ENCODE results near the gene TLE1. TPM values are rescaled to one million over a fixed set of nuclear protein-coding genes. Genes with fewer than 3 reads are reported as not detected.
"Not testable (repeated sequence)": the region's sequence is repeated elsewhere in the genome, so short reads cannot be mapped to it uniquely, and the experiment has no call there.

The TLE1 gene
- total RNA-seq (2014; rRNA removed; shearing (Covaris generic)) = 11.3 and 22.0 TPM in 2 replicates

DNA sequence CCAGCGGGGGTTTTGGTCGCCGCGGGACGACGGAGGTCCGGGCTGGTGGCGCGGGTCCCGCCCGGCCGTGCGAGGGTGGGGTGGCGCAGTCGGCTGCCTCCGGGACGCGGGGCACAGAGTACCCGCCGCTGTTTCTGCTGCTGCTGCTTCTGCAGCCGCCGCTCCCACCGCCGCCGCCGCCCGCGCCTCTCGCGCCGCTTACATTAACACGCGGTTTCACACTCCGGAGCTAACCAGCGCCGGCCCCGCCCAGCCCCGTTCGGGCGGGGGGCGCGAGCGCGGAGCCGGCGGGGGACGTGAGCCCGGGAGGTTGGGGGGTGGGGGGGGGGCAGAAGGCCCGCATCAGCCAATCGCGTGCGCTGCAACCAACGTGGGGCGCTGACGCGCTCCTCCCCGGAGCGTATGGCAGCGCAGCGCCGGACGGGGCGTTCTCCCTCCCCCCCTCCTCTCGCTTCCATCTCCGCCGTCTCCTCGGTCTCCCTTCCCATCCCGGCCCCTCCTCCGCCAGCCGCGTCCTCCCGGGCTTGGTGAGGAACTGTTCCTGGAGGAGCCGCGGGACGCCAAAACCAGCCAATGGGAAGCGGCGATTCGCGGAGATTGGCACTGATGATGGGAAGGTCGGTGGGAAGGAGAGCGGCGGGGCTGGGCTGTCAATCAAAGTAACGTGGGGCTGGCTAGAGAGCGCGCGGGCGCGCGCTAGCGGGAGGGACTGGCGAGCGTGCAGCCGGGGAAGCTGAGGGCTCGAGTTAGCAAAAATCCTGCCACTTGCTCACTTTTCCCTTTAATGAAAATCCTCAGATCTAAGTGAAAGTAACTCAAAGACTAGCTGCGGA lies at the start of gene TLE1:
Gene TLE1 (minus strand): TSS at position 205 of the 833 bp plus-strand sequence. CDS start 1,307 bp downstream, outside the sequence.
- DNase-seq (ENCODE audit: low read depth in 1 of 2, low spot score in 2 of 2) = peak; percentile 98 to 100
- H3K36me3 ChIP-seq = peaks cover 11% of the 10 kb centered on the region

DNA sequence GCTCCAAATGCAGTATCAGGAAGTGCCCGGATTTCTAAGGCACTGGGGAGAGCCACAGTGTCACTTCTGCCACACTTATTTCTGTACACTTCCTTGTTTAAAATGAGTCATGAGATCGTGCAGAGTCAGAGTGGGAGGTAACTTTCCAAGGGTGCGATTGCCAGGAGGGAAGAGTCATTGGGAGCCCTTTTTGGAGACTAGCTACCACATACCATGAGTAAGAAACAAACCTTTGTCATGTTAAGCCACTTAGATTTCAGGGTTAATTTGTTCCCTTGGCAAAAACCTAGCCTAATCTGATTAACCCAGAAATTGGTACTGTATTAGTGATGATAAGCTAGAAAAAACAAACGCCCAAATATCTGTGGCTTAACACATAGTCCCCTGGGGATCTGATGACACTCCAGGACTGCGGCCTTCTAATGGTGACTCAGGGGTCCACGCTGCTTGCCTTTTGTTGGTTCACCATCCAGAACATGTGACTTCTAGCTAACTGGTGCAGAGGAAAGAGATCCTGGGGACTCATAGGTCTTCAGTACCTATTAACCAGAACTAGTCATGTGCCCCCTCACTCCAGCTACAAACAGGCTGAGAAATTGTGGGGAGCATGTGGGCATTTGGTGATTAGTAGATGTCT lies 48.6 kb upstream of the TLE1 start:
- H3K36me3 ChIP-seq = no peaks in the 10 kb centered on the region
- H3K9me3 ChIP-seq (replicated peaks) = no peaks in the 10 kb centered on the region
- H3K27me3 ChIP-seq (replicated peaks) = no peaks in the 10 kb centered on the region
- peak overlapping the region; percentile 65 for H3K27ac ChIP-seq
- H3K4me1 ChIP-seq (replicated peaks) = peaks cover 17% of the 10 kb centered on the region
- H3K4me3 ChIP-seq = no peak overlapping the region
- peak; percentile 83 to 88 for DNase-seq (ENCODE audit: low read depth in 1 of 2, low spot score in 2 of 2)

More for the DNA sequence above, at the start of gene TLE1:
- Histone ChIP-seq H3K27me3 (replicated peaks) (no peaks in the 10 kb centered on the region), H3K4me1 (replicated peaks) (peaks cover 34% of the 10 kb centered on the region), H3K27ac (peak within 1 kb of the TSS; percentile 61), H3K9me3 (replicated peaks) (no peaks in the 10 kb centered on the region), H3K4me3 (peak within 1 kb of the TSS; percentile 62)

- H3K27me3 ChIP-seq (replicated peaks); H3K9me3 ChIP-seq (replicated peaks); H3K36me3 ChIP-seq: not testable (repeated sequence)
Observed at GRCh38 chr9:81730498-81730897, 41.2 kb upstream of the TLE1 start.

DNA sequence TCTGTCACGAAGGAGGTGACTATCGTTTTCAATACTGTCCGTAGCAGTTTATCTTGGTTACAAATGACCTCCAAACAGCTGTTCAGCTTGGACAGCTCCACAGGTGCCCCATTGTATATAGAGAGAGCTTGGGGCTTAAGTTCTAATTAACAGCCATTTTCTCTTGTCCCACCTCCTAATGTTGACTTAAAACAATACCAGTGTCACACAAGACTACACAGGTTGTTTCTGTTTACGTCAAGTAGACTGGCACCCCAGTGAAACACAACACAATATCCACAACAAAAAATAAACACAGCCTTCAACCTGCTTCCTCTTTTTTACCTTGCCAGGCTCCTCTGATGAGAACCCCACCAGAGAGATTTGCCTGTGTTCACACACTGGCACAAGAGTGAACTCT lies 39.8 kb upstream of the TLE1 start:
- H3K4me3 ChIP-seq = no peak overlapping the region
- H3K9me3 ChIP-seq (replicated peaks) = no peaks in the 10 kb centered on the region
- no peaks in the 10 kb centered on the region for H3K4me1 ChIP-seq (replicated peaks)
- DNase-seq (ENCODE audit: low read depth in 1 of 2, low spot score in 2 of 2) = no peak
- H3K36me3 ChIP-seq = no peaks in the 10 kb centered on the region
- no peak overlapping the region for H3K27ac ChIP-seq
- no peaks in the 10 kb centered on the region for H3K27me3 ChIP-seq (replicated peaks)

More at GRCh38 chr9:81730498-81730897, 41.2 kb upstream of the TLE1 start:
- not testable (repeated sequence) for H3K4me3 ChIP-seq; DNase-seq (ENCODE audit: low read depth in 1 of 2, low spot score in 2 of 2); H3K27ac ChIP-seq; H3K4me1 ChIP-seq (replicated peaks)

DNA sequence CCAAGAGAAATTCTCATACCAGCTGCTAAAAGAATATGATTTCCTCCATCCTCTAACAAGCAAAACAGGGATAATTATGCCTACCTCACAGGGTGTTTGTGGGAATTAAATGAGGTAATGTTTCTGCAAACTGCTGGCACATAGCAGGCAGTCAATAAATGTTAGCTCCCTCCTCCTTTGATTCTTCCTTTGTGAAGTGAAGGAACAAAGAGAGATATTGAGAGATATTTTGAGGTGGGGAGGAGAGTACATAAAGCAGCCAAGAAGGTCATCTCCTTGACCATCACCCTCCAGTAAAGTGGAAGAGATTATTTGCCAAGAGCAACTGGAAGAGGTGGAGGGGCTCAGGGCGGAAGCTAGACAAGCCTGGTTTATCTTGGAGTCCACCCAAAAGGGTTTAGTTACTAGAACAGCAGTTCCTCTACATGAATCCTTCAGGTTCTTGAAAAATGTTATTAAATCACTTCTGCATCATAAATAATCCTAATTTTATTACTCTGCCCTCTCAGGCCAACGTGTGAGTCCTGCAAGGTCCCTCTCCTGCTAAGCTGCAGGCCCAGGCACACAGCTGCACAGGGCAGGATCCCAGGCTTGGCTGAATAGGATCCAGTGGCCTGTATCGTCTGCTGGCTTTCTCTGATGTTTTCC lies 35.0 kb upstream of the TLE1 start:
- no peaks in the 10 kb centered on the region for H3K27me3 ChIP-seq (replicated peaks)
- no peak overlapping the region for H3K4me3 ChIP-seq
- H3K4me1 ChIP-seq (replicated peaks) = no peaks in the 10 kb centered on the region
- no peaks in the 10 kb centered on the region for H3K9me3 ChIP-seq (replicated peaks)
- DNase-seq (ENCODE audit: low read depth in 1 of 2, low spot score in 2 of 2) = no peak
- H3K36me3 ChIP-seq = no peaks in the 10 kb centered on the region
- H3K27ac ChIP-seq = no peak overlapping the region

DNA sequence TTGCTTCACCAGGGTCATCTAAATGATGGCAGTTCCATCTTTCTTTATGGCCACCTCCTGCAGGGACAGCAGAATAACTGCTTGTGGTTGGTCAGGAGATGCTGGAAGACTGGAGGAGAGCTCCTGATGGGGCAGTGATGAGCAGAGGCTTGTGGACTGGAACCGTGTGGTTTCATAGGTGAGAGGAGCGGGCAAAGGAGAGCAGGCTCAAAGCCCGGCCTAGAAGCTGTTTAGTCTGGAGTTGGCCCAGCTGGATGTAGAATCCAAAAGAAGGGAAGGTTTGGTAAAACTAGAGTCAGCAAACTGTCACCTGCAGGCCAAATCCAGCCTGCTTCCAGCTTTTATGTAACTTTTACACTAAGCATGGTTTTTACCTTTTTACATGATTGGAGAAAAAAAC lies 32.9 kb upstream of the TLE1 start:
- H3K9me3 ChIP-seq (replicated peaks) = no peaks in the 10 kb centered on the region
- H3K4me1 ChIP-seq (replicated peaks) = peaks cover 4% of the 10 kb centered on the region; the same call in 1 of the 2 replicates
- H3K36me3 ChIP-seq = no peaks in the 10 kb centered on the region
- DNase-seq (ENCODE audit: low read depth in 1 of 2, low spot score in 2 of 2) = no peak
- H3K27ac ChIP-seq = no peak overlapping the region
- no peak overlapping the region for H3K4me3 ChIP-seq
- no peaks in the 10 kb centered on the region for H3K27me3 ChIP-seq (replicated peaks)

DNA sequence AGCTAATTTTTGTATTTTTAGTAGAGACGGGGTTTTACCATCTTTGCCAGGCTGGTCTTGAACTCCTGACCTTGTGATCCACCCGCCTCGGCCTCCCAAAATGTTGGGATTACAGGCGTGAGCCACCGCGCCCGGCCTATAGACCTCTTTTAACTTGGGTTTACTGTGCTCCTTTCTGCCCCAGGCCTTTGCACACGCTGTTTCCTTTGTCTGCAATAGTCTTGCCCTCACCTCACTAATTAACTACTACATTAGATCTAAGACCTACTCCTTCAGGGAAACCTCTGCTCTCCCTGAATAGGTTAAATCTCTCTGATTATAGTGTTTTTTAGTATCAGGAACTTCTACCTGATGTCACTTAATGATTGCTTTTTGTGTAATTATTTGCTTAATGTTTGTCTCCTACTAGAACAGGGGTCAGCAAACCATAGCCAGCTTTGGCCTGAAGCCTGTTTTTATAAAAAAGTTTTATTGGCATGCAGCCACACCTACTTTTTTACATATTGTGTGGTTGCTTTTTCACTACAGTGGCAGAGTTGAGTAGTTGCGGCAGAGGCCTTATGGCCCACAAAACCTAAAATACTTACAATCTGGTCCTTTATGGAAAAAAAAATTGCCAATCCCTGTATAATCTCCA lies 31.2 kb upstream of the TLE1 start:
- H3K4me3 ChIP-seq = no peak overlapping the region
- no peak for DNase-seq (ENCODE audit: low read depth in 1 of 2, low spot score in 2 of 2)

DNA sequence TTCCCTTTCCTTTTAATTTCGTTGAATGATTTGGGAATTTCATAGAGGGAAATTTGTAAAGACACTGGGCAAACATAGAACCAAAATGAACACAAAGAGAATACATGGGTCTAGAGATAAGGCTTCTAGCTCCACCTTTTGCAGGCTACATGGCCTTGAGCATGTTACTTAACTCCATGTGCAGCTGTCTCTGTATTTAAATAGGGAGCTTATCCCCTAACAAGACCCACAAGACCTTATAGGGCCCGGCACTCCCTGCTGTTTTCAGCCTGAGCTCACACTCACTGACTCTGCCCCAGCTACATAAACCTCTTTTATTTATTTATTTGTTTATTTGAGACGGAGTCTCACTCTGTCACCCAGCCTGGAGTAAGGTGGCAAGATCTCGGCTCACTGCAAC lies 30.6 kb upstream of the TLE1 start:
- no peaks in the 10 kb centered on the region for H3K27me3 ChIP-seq (replicated peaks)
- H3K4me1 ChIP-seq (replicated peaks) = peaks cover 4% of the 10 kb centered on the region; the same call in 1 of the 2 replicates
- H3K9me3 ChIP-seq (replicated peaks) = no peaks in the 10 kb centered on the region
- H3K4me3 ChIP-seq = no peak overlapping the region
- H3K27ac ChIP-seq = no peak overlapping the region
- no peaks in the 10 kb centered on the region for H3K36me3 ChIP-seq
- DNase-seq (ENCODE audit: low read depth in 1 of 2, low spot score in 2 of 2) = no peak

More for the DNA sequence above, 31.2 kb upstream of the TLE1 start:
- no peaks in the 10 kb centered on the region for H3K9me3 ChIP-seq (replicated peaks)
- H3K27ac ChIP-seq = no peak overlapping the region
- no peaks in the 10 kb centered on the region for H3K36me3 ChIP-seq
- H3K27me3 ChIP-seq (replicated peaks) = no peaks in the 10 kb centered on the region
- peaks cover 4% of the 10 kb centered on the region; the same call in 1 of the 2 replicates for H3K4me1 ChIP-seq (replicated peaks)

DNA sequence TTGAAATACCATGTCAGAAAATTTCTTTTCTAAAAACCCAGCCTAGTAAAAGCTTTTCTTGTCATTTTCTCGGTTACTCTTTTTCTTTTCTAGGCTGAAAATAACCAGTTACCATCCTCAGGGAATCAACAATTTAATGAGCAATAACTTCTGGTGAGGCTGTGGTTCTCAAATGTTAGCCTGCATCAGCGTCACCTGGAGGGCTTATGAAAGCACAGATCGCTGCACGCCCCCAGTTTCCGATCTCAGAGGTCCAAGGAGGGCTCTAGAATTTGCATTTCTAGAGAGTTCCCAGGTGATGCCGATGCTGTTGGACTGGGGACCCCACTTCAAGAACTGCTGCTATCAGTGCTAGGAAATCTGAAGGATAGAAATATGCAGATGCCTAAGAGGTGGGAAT lies 28.9 kb upstream of the TLE1 start:
- Histone ChIP-seq H3K4me3 (no peak overlapping the region), H3K36me3 (no peaks in the 10 kb centered on the region), H3K27ac (no peak overlapping the region), H3K4me1 (replicated peaks) (peaks cover 4% of the 10 kb centered on the region; the same call in 1 of the 2 replicates), H3K9me3 (replicated peaks) (no peaks in the 10 kb centered on the region), H3K27me3 (replicated peaks) (no peaks in the 10 kb centered on the region)
- DNase-seq (ENCODE audit: low read depth in 1 of 2, low spot score in 2 of 2) = no peak

DNA sequence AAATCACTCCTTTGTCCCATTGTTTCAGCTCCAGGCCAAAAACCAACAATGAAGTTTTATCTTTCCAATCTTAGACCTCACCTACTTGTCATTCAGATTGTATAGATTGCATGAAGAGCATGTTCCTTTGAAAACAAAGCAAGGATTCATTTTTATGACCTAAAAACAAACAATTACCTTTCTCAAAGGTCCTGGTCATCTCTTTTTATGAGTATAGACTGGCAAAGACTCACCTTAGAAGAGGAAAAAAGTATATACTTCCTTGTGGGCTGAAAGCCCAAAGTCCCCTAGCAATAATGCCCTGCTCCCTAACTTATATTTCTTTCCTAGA lies 28.4 kb upstream of the TLE1 start:
- no peak for DNase-seq (ENCODE audit: low read depth in 1 of 2, low spot score in 2 of 2)
- Histone ChIP-seq H3K4me1 (replicated peaks) (peaks cover 4% of the 10 kb centered on the region; the same call in 1 of the 2 replicates), H3K27ac (no peak overlapping the region), H3K27me3 (replicated peaks) (no peaks in the 10 kb centered on the region), H3K9me3 (replicated peaks) (no peaks in the 10 kb centered on the region), H3K36me3 (no peaks in the 10 kb centered on the region), H3K4me3 (no peak overlapping the region)

GRCh38 chr9:81717061-81717746 lies 27.9 kb upstream of the TLE1 start:
- DNase-seq (ENCODE audit: low read depth in 1 of 2, low spot score in 2 of 2) = no peak
- H3K27me3 ChIP-seq (replicated peaks) = no peaks in the 10 kb centered on the region

DNA sequence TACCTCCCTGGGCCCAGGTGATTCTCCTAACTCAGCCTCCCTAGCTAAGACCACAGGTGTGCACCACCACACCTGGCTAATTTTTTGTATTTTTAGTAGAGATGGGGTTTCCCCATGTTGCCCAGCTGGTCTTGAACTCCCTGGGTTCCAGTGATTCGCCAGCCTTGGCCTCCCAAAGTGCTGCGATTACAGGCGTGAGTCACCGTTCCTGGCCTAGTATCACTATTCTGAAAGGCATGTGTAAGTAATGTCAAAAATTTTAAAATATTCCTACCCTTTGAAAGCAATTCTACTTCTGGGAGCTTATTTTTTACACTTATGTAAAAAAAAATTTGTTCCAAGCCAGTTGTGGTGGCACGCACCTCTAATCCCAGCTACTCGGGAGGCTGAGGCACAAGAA lies 27.1 kb upstream of the TLE1 start:
- no peak for DNase-seq (ENCODE audit: low read depth in 1 of 2, low spot score in 2 of 2)
- peaks cover 4% of the 10 kb centered on the region; the same call in 1 of the 2 replicates for H3K4me1 ChIP-seq (replicated peaks)

More at GRCh38 chr9:81717061-81717746, 27.9 kb upstream of the TLE1 start:
- Histone ChIP-seq H3K4me1 (replicated peaks) (peaks cover 4% of the 10 kb centered on the region; the same call in 1 of the 2 replicates), H3K4me3 (no peak overlapping the region), H3K27ac (no peak overlapping the region), H3K9me3 (replicated peaks) (no peaks in the 10 kb centered on the region), H3K36me3 (no peaks in the 10 kb centered on the region)

GRCh38 chr9:81705578-81705977 lies 16.2 kb upstream of the TLE1 start:
- Histone ChIP-seq H3K27me3 (replicated peaks) (no peaks in the 10 kb centered on the region), H3K4me1 (replicated peaks) (no peaks in the 10 kb centered on the region), H3K36me3 (no peaks in the 10 kb centered on the region), H3K9me3 (replicated peaks) (no peaks in the 10 kb centered on the region), H3K27ac (no peak overlapping the region), H3K4me3 (no peak overlapping the region)
- DNase-seq (ENCODE audit: low read depth in 1 of 2, low spot score in 2 of 2) = no peak

More for the DNA sequence above, 27.1 kb upstream of the TLE1 start:
- H3K36me3 ChIP-seq = no peaks in the 10 kb centered on the region
- H3K4me3 ChIP-seq = no peak overlapping the region
- H3K9me3 ChIP-seq (replicated peaks) = no peaks in the 10 kb centered on the region
- H3K27me3 ChIP-seq (replicated peaks) = no peaks in the 10 kb centered on the region
- H3K27ac ChIP-seq = no peak overlapping the region

Data from SJSA1 (cell line).